ENCODE results near the gene SIVA1. TPM values are rescaled to one million over a fixed set of nuclear protein-coding genes. Genes with fewer than 3 reads are reported as not detected.

SIVA1 gene
- total RNA-seq, 6 experiments from 2014 or later, result 38.1 to 252 (median 50.6) TPM

DNA sequence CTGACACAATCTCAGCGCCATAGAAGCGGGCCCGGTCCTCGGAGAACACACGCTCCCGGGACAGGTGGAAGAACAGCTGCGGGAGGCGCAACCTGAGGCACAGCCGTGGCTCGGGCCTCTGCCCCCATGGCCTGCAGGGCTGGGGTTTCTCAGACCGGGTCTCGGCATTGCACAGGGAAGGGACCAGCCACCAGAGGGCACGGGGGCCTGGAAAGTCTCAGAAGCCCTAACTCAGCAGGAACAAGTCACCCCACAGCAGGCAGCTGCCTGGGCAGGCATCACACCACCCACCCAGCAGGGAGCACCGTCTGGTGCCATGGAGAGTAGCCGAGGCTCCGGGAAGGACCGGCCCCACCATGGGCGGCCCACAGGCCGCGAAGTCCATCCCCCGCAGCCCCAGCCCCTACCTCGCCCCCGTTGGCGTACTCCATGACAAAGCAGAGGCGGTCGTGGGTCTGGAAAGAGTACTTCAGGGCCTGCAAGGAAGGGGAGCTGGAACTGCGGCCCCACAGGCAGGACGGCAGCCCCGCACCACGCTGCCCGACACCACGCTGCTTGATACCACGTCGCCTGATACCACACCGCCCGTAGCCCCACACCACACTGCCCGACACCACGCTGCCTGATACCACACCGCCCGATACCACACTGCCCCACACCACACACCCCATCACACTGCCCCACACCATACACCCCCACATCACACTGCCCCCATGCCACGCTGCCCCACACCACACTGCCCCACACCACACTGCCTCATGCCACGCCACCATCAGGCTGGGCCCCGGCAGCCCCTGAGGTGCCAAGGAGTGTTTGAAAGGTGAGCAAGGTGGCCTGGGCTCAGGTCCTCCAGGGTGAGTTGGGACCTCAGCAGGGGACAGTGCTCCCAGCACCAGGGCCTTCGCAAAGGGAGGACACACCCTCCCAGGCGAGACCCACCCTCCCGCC is 20.8 kb downstream of the SIVA1 start:
- Histone ChIP-seq H3K27ac (no peak overlapping the region), H3K4me1 (peaks cover 0 to 6% (median 1%) of the 10 kb centered on the region in 4 donors), H3K9me3 (no peaks in the 10 kb centered on the region), H3K36me3 (peaks cover 0 to 25% (median 11%) of the 10 kb centered on the region in 4 donors), H3K4me3 (no peak overlapping the region), H3K27me3 (no peaks in the 10 kb centered on the region)
- ATAC-seq (no peak), DNase-seq (no peak)
- TF ChIP-seq, protein P1, sequence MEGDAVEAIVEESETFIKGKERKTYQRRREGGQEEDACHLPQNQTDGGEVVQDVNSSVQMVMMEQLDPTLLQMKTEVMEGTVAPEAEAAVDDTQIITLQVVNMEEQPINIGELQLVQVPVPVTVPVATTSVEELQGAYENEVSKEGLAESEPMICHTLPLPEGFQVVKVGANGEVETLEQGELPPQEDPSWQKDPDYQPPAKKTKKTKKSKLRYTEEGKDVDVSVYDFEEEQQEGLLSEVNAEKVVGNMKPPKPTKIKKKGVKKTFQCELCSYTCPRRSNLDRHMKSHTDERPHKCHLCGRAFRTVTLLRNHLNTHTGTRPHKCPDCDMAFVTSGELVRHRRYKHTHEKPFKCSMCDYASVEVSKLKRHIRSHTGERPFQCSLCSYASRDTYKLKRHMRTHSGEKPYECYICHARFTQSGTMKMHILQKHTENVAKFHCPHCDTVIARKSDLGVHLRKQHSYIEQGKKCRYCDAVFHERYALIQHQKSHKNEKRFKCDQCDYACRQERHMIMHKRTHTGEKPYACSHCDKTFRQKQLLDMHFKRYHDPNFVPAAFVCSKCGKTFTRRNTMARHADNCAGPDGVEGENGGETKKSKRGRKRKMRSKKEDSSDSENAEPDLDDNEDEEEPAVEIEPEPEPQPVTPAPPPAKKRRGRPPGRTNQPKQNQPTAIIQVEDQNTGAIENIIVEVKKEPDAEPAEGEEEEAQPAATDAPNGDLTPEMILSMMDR (IDR thresholded peaks at IDR 0.05), result peak in 1 of 4 donors; percentile 4
- TF ChIP-seq POLR2A (IDR thresholded peaks at IDR 0.05), result no peak
- 96% methylated on average over 5 of the region's 46 CpGs for WGBS (ENCODE audit: insufficient coverage, low coverage, low lambda C conversion rate, missing lambda C conversion rate)
- intact Hi-C loops (cut with DNase I), result loop anchor here in 1 of 2 donors (5.0 kb wide), 1 partner anchor 49 kb away; no protein-coding TSS in a partner anchor

DNA sequence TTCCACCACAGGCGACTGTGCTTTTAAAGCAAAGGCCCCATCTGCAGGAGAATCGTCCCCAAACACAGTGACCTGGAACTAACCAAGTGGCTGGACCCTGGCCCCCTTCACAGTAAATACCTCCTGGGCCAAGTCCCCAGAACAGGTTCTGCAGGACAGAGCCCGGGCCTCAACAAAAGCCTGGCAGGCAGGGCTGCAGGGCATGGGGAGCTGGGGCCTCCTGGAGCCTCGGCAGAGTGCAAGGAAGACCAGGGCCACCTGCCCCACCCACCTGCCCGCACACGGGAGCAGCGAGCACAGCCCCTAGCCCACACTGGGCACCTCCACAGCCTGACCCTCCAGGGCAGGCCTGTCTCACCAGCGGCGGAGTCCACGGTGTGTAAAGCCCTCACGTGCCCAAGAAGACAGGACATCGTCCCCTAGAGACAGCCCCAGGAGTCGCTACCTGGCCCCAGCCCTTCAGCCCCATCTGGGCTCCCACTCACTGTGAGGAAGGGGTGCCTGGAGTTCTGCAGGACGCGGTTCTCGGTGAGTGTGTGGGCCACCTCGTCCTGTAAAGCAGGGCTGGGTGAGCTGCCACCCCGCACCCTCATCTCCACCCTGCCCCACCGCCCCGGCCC is 21.6 kb downstream of the SIVA1 start:
- intact Hi-C loops (cut with DNase I), result loop anchor here in 1 of 2 donors (5.0 kb wide), 1 partner anchor 48 kb away; no protein-coding TSS in a partner anchor
- no peak for DNase-seq
- Histone ChIP-seq H3K27me3 (no peaks in the 10 kb centered on the region), H3K36me3 (peaks cover 0 to 25% (median 11%) of the 10 kb centered on the region in 4 donors), H3K9me3 (no peaks in the 10 kb centered on the region), H3K4me1 (no peaks in the 10 kb centered on the region), H3K27ac (no peak overlapping the region), H3K4me3 (no peak overlapping the region)
- 87% methylated on average over 6 of the region's 20 CpGs for WGBS (ENCODE audit: insufficient coverage, low coverage, low lambda C conversion rate, missing lambda C conversion rate)
- TF ChIP-seq, protein P1 (IDR thresholded peaks at IDR 0.05), result no peak
- no peak for TF ChIP-seq POLR2A (IDR thresholded peaks at IDR 0.05)
- ATAC-seq, result no peak

DNA sequence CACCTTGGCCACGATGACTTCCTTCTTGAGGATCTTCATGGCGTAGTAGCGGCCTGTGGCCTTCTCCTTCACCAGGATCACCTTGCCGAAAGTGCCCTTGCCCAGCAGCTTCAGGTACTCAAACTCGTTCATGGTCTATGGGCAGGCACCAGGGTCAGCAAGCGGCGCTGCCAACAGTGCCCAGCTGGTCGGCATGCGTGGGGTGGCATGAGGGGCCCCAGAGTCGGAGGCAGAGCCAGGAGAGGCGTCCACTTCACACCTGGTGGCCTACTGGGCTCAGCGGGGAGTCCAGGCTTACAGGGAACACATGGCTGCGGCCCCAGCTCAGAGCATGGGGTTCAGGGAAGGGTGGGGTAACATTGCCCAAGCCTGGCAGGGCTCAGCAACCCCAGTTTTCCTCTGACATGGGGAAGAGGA is 22.1 kb downstream of the SIVA1 start:
- H3K27me3 ChIP-seq, result no peaks in the 10 kb centered on the region
- 100% methylated on average over 8 of the region's 13 CpGs for WGBS (ENCODE audit: insufficient coverage, low coverage, low lambda C conversion rate, missing lambda C conversion rate)
- DNase-seq (no peak), ATAC-seq (no peak)
- no peaks in the 10 kb centered on the region for H3K9me3 ChIP-seq
- H3K4me3 ChIP-seq, result no peak overlapping the region
- no peak overlapping the region for H3K27ac ChIP-seq
- no peak for TF ChIP-seq POLR2A (IDR thresholded peaks at IDR 0.05)
- TF ChIP-seq, protein P1 (IDR thresholded peaks at IDR 0.05), result no peak
- no peaks in the 10 kb centered on the region for H3K4me1 ChIP-seq
- intact Hi-C loops (cut with DNase I), result no loop called here
- H3K36me3 ChIP-seq, result peaks cover 0 to 28% (median 11%) of the 10 kb centered on the region in 4 donors

DNA sequence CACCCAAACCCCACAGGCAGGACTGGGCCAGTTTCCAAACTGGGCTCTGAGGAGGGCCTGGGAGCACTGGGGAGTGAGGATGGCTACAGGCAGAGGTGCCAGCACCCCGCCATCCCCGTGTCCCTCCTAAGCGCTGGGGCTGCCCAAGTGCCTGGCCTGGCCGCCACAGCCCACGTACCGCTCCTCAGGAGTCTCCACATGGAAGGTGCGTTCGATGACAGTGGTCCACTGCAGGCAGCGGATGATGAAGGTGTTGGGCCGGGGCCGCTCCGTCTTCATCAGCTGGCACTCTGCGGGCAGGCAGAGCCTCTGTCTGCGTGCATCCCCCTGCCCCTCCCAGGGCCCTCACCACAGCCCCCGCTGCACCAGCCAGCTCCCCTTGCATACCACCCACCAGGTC is 23.5 kb downstream of the SIVA1 start:
- Histone ChIP-seq H3K4me3 (no peak overlapping the region), H3K4me1 (no peaks in the 10 kb centered on the region), H3K27ac (no peak overlapping the region), H3K36me3 (peaks cover 0 to 23% (median 10%) of the 10 kb centered on the region in 4 donors), H3K27me3 (no peaks in the 10 kb centered on the region), H3K9me3 (no peaks in the 10 kb centered on the region)
- no CpG with 5 or more reads among the region's 15 CpGs for WGBS (ENCODE audit: insufficient coverage, low coverage, low lambda C conversion rate, missing lambda C conversion rate)
- TF ChIP-seq, protein P1 (IDR thresholded peaks at IDR 0.05), result no peak
- no peak for TF ChIP-seq POLR2A (IDR thresholded peaks at IDR 0.05)
- intact Hi-C loops (cut with DNase I), result no loop called here
- ATAC-seq, result no peak
- DNase-seq, result no peak

All from right lobe of liver (tissue), 6 donors.